HG03280 (cell line): Measurements from ENCODE around the gene F8A2.
"Not testable (repeated sequence)": the region's sequence is repeated elsewhere in the genome, so short reads cannot be mapped to it uniquely, and the experiment has no call there.

ENCODE experiments used
- ATAC-seq: cut with Tn5 transposase; IDR thresholded peaks from one replicate; pipeline ENCODE4 v1.9.1; 2021; ENCODE audit warnings: mild to moderate bottlenecking, moderate library complexity; ENCODE audit not compliant: unreplicated experiment

The F8A2 gene

GRCh38 chrX:155381843-155382528, at the start of gene F8A2:
F8A2 (plus strand) TSS chrX:155382095; CDS start chrX:155382115, 20 bp downstream.
- peak; percentile 77 for ATAC-seq

GRCh38 chrX:155333544-155334100, 48.3 kb upstream of the F8A2 start:
- ATAC-seq, result no peak

- peak; percentile 51 for ATAC-seq
Observed at GRCh38 chrX:155334486-155335336, 47.2 kb upstream of the F8A2 start, which contains the start of gene CLIC2. CLIC2 (minus strand) TSS chrX:155334614; CDS start chrX:155334427, 187 bp downstream.

DNA sequence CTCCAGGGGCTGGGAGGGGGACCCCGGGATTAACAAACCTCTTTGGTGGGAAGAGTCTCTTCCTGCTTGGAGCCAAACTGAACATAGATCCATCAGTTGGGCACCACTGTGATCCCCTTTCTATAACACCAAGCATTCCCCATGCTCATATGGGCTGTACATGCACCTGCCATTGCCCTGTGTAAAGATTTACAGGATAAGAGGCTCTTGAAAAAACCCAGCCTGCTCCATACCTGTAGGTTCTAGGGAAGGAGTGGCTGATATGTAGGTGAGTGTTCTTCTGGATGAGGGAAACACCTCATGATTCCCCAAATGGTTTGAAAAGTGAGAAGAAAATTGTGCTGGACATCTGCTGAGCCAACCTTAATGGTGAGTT, 46.6 kb upstream of the F8A2 start:
- ATAC-seq, result not testable (repeated sequence)

- not testable (repeated sequence) for ATAC-seq
Observed at GRCh38 chrX:155345689-155346088, 36.2 kb upstream of the F8A2 start.

GRCh38 chrX:155349448-155349847, 32.4 kb upstream of the F8A2 start:
- not testable (repeated sequence) for ATAC-seq

GRCh38 chrX:155363712-155364111, 18.2 kb upstream of the F8A2 start:
- ATAC-seq, result not testable (repeated sequence)

GRCh38 chrX:155373777-155374458, 8.0 kb upstream of the F8A2 start:
- ATAC-seq, result peak; percentile 60

DNA sequence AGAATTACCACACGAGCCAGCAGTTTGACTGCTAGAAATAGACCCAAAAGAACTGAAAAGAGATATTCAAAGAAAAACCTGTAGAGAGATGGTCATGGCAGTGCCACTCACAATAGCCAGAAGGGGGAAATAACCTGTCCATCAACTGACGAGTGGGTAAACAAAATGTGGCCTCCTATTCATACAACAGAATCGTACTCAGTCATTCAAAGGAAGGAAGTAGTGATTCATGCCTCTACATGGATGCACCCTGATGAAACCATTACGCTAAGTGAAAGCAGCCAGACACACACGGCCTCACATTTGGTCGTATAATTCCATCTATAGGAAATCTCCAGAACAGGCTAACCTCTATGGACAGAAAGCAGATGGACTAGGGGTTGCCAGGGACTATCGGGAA, 2.1 kb upstream of the F8A2 start:
- ATAC-seq, result not testable (repeated sequence)

DNA sequence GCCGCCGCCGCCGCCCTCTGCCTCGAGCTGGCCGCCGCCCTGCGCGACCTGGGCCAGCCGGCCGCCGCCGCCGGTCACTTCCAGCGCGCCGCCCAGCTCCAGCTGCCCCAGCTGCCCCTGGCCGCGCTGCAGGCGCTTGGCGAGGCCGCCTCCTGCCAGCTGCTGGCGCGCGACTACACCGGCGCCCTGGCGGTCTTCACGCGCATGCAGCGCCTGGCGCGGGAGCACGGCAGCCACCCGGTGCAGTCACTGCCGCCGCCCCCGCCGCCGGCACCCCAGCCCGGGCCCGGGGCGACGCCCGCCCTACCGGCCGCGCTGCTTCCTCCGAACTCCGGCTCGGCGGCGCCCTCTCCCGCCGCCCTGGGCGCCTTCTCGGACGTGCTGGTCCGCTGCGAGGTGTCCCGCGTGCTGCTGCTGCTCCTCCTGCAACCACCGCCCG, 653 bp downstream of the F8A2 start:
- ATAC-seq, result peak; percentile 51

DNA sequence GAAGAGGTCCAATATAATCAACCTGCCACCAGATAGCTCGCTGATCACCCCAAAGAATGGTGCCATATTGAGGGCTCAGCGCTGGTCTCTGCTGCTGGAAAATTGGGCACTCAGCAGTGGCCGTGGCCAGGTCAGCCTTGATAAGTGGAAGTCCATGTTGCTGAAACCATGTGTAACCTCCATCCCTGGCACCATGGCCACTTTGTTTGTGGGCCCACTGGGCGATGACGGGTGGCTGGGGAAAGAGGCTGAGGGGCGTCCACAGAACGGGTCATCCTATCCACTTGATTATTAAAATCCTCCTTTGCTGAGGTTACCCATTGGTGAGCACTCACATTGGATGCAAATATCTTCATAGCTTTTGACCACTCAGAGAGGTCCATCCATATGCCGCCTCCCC, 7.7 kb downstream of the F8A2 start:
- no peak for ATAC-seq

DNA sequence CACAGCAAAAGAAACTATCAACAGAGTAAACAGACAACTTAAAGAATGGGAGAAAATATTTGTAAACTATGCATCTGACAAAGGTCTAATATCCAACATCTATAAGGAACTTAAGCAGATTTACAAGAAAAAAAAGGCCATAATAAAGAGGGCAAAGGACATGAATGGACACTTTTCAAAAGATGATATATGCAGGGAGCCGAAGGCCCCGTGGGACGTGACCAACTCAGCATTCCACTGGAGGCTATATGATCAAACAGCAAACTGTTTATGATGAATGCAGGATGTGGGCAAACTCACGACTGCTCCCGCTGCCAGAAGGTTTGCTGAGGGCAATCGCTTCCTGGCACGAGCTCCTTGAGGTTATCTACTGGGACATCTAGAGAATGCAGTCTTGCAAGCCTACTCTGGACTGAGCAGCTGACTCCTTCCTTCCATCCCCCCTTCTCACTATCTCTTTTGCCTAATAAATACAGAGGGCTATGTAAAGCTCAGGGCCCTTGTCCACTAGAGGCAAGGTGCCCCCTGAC, 12.9 kb downstream of the F8A2 start:
- ATAC-seq, result not testable (repeated sequence)

DNA sequence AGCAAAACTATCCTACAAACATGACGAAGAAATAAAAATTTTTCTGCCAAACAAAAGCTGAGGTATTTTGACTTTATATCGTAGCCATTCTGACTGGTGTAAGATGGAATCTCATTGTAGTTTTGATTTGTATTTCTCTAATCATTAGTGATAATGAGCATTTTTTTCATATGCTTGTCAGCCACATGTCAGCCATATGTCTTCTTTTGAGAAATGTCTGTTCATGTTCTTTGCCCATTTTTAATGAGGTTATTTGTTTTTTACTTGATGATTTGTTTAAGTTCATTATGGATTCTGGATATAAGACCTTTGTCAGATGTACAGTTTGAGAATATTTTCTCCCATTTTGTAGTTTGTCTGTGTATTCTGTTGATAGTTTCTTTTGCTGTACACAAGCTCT, 24.5 kb downstream of the F8A2 start:
- ATAC-seq, result no peak

DNA sequence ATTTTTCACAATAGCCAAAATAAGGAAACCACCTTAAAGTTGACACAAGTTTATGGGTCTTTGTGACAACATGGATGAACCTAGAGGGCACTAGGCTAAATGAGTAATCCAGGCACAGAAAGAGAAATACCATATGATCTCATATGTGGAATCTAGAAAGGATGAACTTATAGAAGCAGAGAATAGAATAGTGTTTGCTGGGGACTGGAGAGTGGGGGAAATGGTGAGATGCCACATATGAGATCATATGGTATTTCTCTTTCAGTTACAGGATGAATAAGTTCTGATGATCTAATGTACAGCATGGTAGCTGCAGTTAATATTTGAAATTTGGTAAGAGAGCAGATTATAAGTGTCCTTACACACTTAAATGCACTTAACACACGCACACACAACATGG, 35.9 kb downstream of the F8A2 start:
- ATAC-seq, result no peak
